B cell (primary cell): ENCODE results near the gene INSR. TPM values are rescaled to one million over a fixed set of nuclear protein-coding genes. Genes with fewer than 3 reads are reported as not detected.

Experiments used
- ATAC-seq: fragments of 200-7000 bp; cut with Tn5 transposase; one replicate; pipeline ENCODE4 v1.10.0; 2021; ENCODE audit warnings: low read depth, mild to moderate bottlenecking, moderate number of reproducible peaks, moderate library complexity
- CTCF ChIA-PET: fragments of 350-600 bp; sonication (Branson Sonifier 250); formaldehyde crosslinking; loops from one replicate; lab custom pipeline; 2021; ENCODE audit warnings: antibody characterized with exemption, inconsistent platforms; lab: Charles Lee
- POLR2A ChIA-PET: fragments of 350-600 bp; sonication (Branson Sonifier 250); formaldehyde crosslinking; loops from one replicate; lab custom pipeline; 2021; ENCODE audit warnings: antibody characterized with exemption; lab: Charles Lee
- DNase-seq: peaks from one replicate; pipeline ENCODE4 v3.0.0; 2013
- H2AFZ ChIP-seq: 2 replicates; pipeline ENCODE4 v1.6.1; 2012; ENCODE audit warnings: mild to moderate bottlenecking, low read depth, low read length; ENCODE audit not compliant: insufficient read depth, poor library complexity, severe bottlenecking
- H3K27ac ChIP-seq, 2 donors: 1 replicate in 1 of 2; 2 replicates in 1 of 2; pipeline ENCODE4 v1.5.1; 2012 to 2013; ENCODE audit warnings: low read length in 2 of 2, mild to moderate bottlenecking in 2 of 2, moderate library complexity in 1 of 2
- H3K27me3 ChIP-seq, 4 experiments: fragments of 200-600 bp in 1 of 4; sonication (generic) in 1 of 4; replicated peaks in 1 of 4; 1 replicate in 2 of 4; 2 replicates in 2 of 4; pipeline versions ENCODE4 v1.6.1 to v1.7.0; 2013 to 2016; ENCODE audit warnings: low read length in 3 of 4, mild to moderate bottlenecking in 2 of 4, mixed read lengths in 1 of 4, moderate library complexity in 1 of 4; ENCODE audit not compliant: insufficient read depth in 4 of 4, control insufficient read depth in 3 of 4; ENCODE audit errors: control extremely low read depth in 1 of 4
- H3K36me3 ChIP-seq, 2 experiments: replicated peaks in 1 of 2; 1 replicate in 1 of 2; 2 replicates in 1 of 2; pipeline versions ENCODE4 v1.6.1 to v1.7.1; 2013; ENCODE audit warnings: low read length in 1 of 2; ENCODE audit not compliant: insufficient read depth in 2 of 2, control insufficient read depth in 1 of 2; ENCODE audit errors: control extremely low read depth in 1 of 2, extremely low read depth in 1 of 2
- H3K4me1 ChIP-seq, 2 donors: fragments of 200-600 bp in 1 of 2; sonication (generic) in 1 of 2; 1 replicate in 1 of 2; 2 replicates in 1 of 2; pipeline versions ENCODE4 v1.5.1 to v1.6.1; 2013 to 2017; ENCODE audit warnings: low read length in 2 of 2; ENCODE audit not compliant: control insufficient read depth in 2 of 2, insufficient read depth in 2 of 2
- H3K4me2 ChIP-seq: replicated peaks from 2 replicates; pipeline ENCODE3; 2012; ENCODE audit warnings: mild to moderate bottlenecking, low read depth, low read length; ENCODE audit not compliant: poor library complexity, severe bottlenecking
- H3K4me3 ChIP-seq, 5 experiments: fragments of 200-600 bp in 1 of 5; sonication (generic) in 1 of 5; 1 replicate in 3 of 5; 2 replicates in 2 of 5; pipeline versions ENCODE4 v1.5.1 to v1.7.0; 2011 to 2016; ENCODE audit warnings: low read length in 4 of 5, mild to moderate bottlenecking in 4 of 5, low read depth in 2 of 5, control low read depth in 1 of 5, moderate library complexity in 1 of 5; ENCODE audit not compliant: insufficient read depth in 1 of 5; ENCODE audit errors: control extremely low read depth in 1 of 5, extremely low read depth in 1 of 5
- H3K79me2 ChIP-seq: fragments of 200-600 bp; sonication (generic); one replicate; pipeline ENCODE4 v1.6.0; 2016; ENCODE audit warnings: low read length; ENCODE audit not compliant: control insufficient read depth, insufficient read depth
- H3K9ac ChIP-seq: fragments of 200-600 bp; sonication (generic); 2 replicates; pipeline ENCODE4 v1.6.1; 2017; ENCODE audit warnings: mild to moderate bottlenecking, low read length, moderate library complexity
- H3K9me3 ChIP-seq, 3 donors: one replicate each; pipeline versions ENCODE4 v1.6.1 to v1.7.1; 2013; ENCODE audit warnings: low read length in 2 of 3; ENCODE audit not compliant: control insufficient read depth in 2 of 3, insufficient read depth in 1 of 3; ENCODE audit errors: control extremely low read depth in 1 of 3
- H4K20me1 ChIP-seq: 2 replicates; pipeline ENCODE4 v1.6.0; 2012; ENCODE audit warnings: mild to moderate bottlenecking, low read length; ENCODE audit not compliant: insufficient read depth, control insufficient read depth, poor library complexity, severe bottlenecking
- H3K27ac Mint-ChIP-seq: one replicate; pipeline ENCODE4 v1.8.0; 2021; ENCODE audit warnings: mixed read lengths
- H3K27me3 Mint-ChIP-seq: one replicate; pipeline ENCODE4 v1.8.0; 2021; ENCODE audit warnings: mixed read lengths
- H3K4me1 Mint-ChIP-seq: one replicate; pipeline ENCODE4 v1.8.0; 2021; ENCODE audit warnings: mixed read lengths
- H3K4me3 Mint-ChIP-seq: one replicate; pipeline ENCODE4 v1.8.0; 2021; ENCODE audit warnings: mixed read lengths
- H3K9me3 Mint-ChIP-seq: one replicate; pipeline ENCODE4 v1.8.0; 2022; ENCODE audit warnings: mixed read lengths; ENCODE audit not compliant: insufficient read depth
- CTCF ChIP-seq: fragments of 200-600 bp; IDR thresholded peaks from one replicate; pipeline ENCODE4 v1.8.0; 2022; ENCODE audit warnings: antibody characterized with exemption, mild to moderate bottlenecking
- EZH2 ChIP-seq: IDR thresholded peaks from 2 replicates; pipeline ENCODE4 v1.6.1; 2012; ENCODE audit warnings: borderline replicate concordance, low read depth, mild to moderate bottlenecking, moderate library complexity, low read length; ENCODE audit not compliant: insufficient read depth, poor library complexity, severe bottlenecking
- intact Hi-C: fragments of 100-400 bp; cut with micrococcal nuclease; formaldehyde crosslinking; loops from one replicate; pipeline ENCODE4 v1.10.0; 2022
- polyA plus RNA-seq: library from polyadenylated mRNA; depleted of rRNA; stranded (reverse); fragments of >200 nt; gene quantifications from 2 replicates; pipeline ENCODE4 v1.2.3, GENCODE V29; 2012
- total RNA-seq, 2 donors: library from RNA; stranded (reverse); fragments of 120-200 nt in 1 of 2; gene quantifications; 1 replicate in 1 of 2; 2 replicates in 1 of 2; pipeline versions ENCODE4 v1.2.3 to v1.2.4, GENCODE V29; 2013 to 2022

Gene INSR
- total and polyA plus RNA-seq, 2 donors (not counting 1 experiment from before 2014, with no cell fraction given) = 1.4 to 6.3 TPM

- no peak overlapping the region for H3K4me3 Mint-ChIP-seq
- H3K4me2 ChIP-seq = no peak overlapping the region
- ATAC-seq = no peak
- no peak overlapping the region for H3K27ac ChIP-seq
- no peak overlapping the region for H3K4me3 ChIP-seq
- ChIA-PET POLR2A (no interaction called here), CTCF (no interaction called here)
- H4K20me1 ChIP-seq = no peaks in the 10 kb centered on the region
- H3K4me1 ChIP-seq = peaks cover under 1 to 9% of the 10 kb centered on the region in 2 donors
- intact Hi-C loops = no loop called here
- H3K4me1 Mint-ChIP-seq = peaks cover 5% of the 10 kb centered on the region
- no peak overlapping the region for H3K27ac Mint-ChIP-seq
- DNase-seq = no peak
- no peak overlapping the region for H2AFZ ChIP-seq
- no peaks in the 10 kb centered on the region for H3K36me3 ChIP-seq
- no peaks in the 10 kb centered on the region for H3K27me3 ChIP-seq
- H3K9me3 ChIP-seq = peaks cover 0 to 6% (median 0%) of the 10 kb centered on the region in 3 donors
- H3K27me3 Mint-ChIP-seq = no peaks in the 10 kb centered on the region
- no peak overlapping the region for H3K9ac ChIP-seq
- H3K9me3 Mint-ChIP-seq = no peaks in the 10 kb centered on the region
- H3K79me2 ChIP-seq = no peaks in the 10 kb centered on the region
- TF ChIP-seq EZH2 (no peak), CTCF (no peak)
Measured at GRCh38 chr19:7104747-7105447, 189.3 kb downstream of the INSR start.
